ACC112 (cell line): ENCODE measurements around the gene EGFR.
A peak's percentile ranks its signal among the peaks of the same experiment; 100 is the strongest.

Experiments
- H2AFZ ChIP-seq: fragments of 200-600 bp; sonication (generic); one replicate; pipeline ENCODE4 v1.6.0; 2017; ENCODE audit warnings: antibody characterized with exemption, low read length; ENCODE audit not compliant: unreplicated experiment
- H3K27ac ChIP-seq: fragments of 200-600 bp; sonication (generic); 2 replicates; pipeline ENCODE4 v1.5.1; 2014; ENCODE audit warnings: low read depth, mild to moderate bottlenecking, antibody characterized with exemption, low read length, moderate library complexity
- H3K27me3 ChIP-seq: fragments of 200-600 bp; sonication (generic); 2 replicates; pipeline ENCODE4 v1.6.1; 2014; ENCODE audit warnings: mild to moderate bottlenecking, antibody characterized with exemption, low read length, moderate library complexity, mixed read lengths; ENCODE audit not compliant: insufficient read depth
- H3K36me3 ChIP-seq: fragments of 200-600 bp; sonication (generic); 2 replicates; pipeline ENCODE4 v1.6.1; 2016; ENCODE audit warnings: mild to moderate bottlenecking, antibody characterized with exemption, low read length, moderate library complexity, mixed read lengths; ENCODE audit not compliant: insufficient read depth
- H3K4me1 ChIP-seq: fragments of 200-600 bp; sonication (generic); one replicate; pipeline ENCODE4 v1.6.1; 2016; ENCODE audit warnings: low read length, mixed read lengths; ENCODE audit not compliant: insufficient read depth, unreplicated experiment, control insufficient read depth
- H3K4me3 ChIP-seq: fragments of 200-600 bp; sonication (generic); 2 replicates; pipeline ENCODE4 v1.5.1; 2014; ENCODE audit warnings: mild to moderate bottlenecking, low read depth, low read length
- H3K79me2 ChIP-seq: fragments of 200-600 bp; sonication (generic); one replicate; pipeline ENCODE4 v1.6.0; 2016; ENCODE audit warnings: low read length; ENCODE audit not compliant: control insufficient read depth, unreplicated experiment, insufficient read depth

Gene EGFR

GRCh38 chr7:55061726-55062499 is 43.1 kb downstream of the EGFR start:
- peak overlapping the region; percentile 97 for H3K27ac ChIP-seq
- no peaks in the 10 kb centered on the region for H3K36me3 ChIP-seq
- peaks cover 68% of the 10 kb centered on the region for H3K79me2 ChIP-seq
- H3K4me3 ChIP-seq, result no peak overlapping the region
- H3K27me3 ChIP-seq, result no peaks in the 10 kb centered on the region
- peaks cover 83% of the 10 kb centered on the region for H3K4me1 ChIP-seq
- no peak overlapping the region for H2AFZ ChIP-seq

GRCh38 chr7:55063061-55063460 is 44.2 kb downstream of the EGFR start:
- Histone ChIP-seq H3K27ac (peak overlapping the region; percentile 97), H3K4me3 (no peak overlapping the region), H3K36me3 (0 out of 2 replicates have a peak, but pooled peaks cover 7% of the 10 kb centered on the region), H3K27me3 (no peaks in the 10 kb centered on the region), H3K4me1 (peaks cover 81% of the 10 kb centered on the region), H2AFZ (no peak overlapping the region), H3K79me2 (peaks cover 70% of the 10 kb centered on the region)

- Histone ChIP-seq H3K79me2 (peaks cover 70% of the 10 kb centered on the region), H3K36me3 (0 out of 2 replicates have a peak, but pooled peaks cover 7% of the 10 kb centered on the region), H2AFZ (no peak overlapping the region), H3K4me1 (peaks cover 87% of the 10 kb centered on the region), H3K4me3 (no peak overlapping the region), H3K27me3 (no peaks in the 10 kb centered on the region), H3K27ac (peak overlapping the region; percentile 97)
Observed at GRCh38 chr7:55063633-55064032, 44.8 kb downstream of the EGFR start.

GRCh38 chr7:55065079-55065478 is 46.3 kb downstream of the EGFR start:
- peak overlapping the region; percentile 97 for H3K27ac ChIP-seq
- H3K4me1 ChIP-seq, result peaks cover 92% of the 10 kb centered on the region
- H3K79me2 ChIP-seq, result peaks cover 70% of the 10 kb centered on the region
- peak overlapping the region; percentile 64 for H3K4me3 ChIP-seq
- H2AFZ ChIP-seq, result no peak overlapping the region
- H3K27me3 ChIP-seq, result no peaks in the 10 kb centered on the region
- H3K36me3 ChIP-seq, result peaks cover 7% of the 10 kb centered on the region; the same call in 1 of the 2 replicates

GRCh38 chr7:55065511-55066229 is 46.9 kb downstream of the EGFR start:
- Histone ChIP-seq H2AFZ (no peak overlapping the region), H3K79me2 (peaks cover 70% of the 10 kb centered on the region), H3K4me1 (peaks cover 92% of the 10 kb centered on the region), H3K4me3 (peak overlapping the region; percentile 64), H3K27me3 (no peaks in the 10 kb centered on the region), H3K27ac (peak overlapping the region; percentile 97), H3K36me3 (peaks cover 10% of the 10 kb centered on the region; the same call in 1 of the 2 replicates)

GRCh38 chr7:55066524-55066923 is 47.7 kb downstream of the EGFR start:
- peaks cover 91% of the 10 kb centered on the region for H3K4me1 ChIP-seq
- no peaks in the 10 kb centered on the region for H3K27me3 ChIP-seq
- peaks cover 70% of the 10 kb centered on the region for H3K79me2 ChIP-seq
- H2AFZ ChIP-seq, result no peak overlapping the region
- H3K4me3 ChIP-seq, result peak overlapping the region; percentile 64
- H3K36me3 ChIP-seq, result peaks cover 10% of the 10 kb centered on the region; the same call in 1 of the 2 replicates
- H3K27ac ChIP-seq, result peak overlapping the region; percentile 97

GRCh38 chr7:55066938-55067337 is 48.1 kb downstream of the EGFR start:
- Histone ChIP-seq H3K4me1 (peaks cover 91% of the 10 kb centered on the region), H2AFZ (no peak overlapping the region), H3K27me3 (no peaks in the 10 kb centered on the region), H3K79me2 (peaks cover 69% of the 10 kb centered on the region), H3K36me3 (peaks cover 10% of the 10 kb centered on the region; the same call in 1 of the 2 replicates), H3K27ac (peak overlapping the region; percentile 97), H3K4me3 (peak overlapping the region; percentile 64)

- peaks cover 68% of the 10 kb centered on the region for H3K79me2 ChIP-seq
- peaks cover 91% of the 10 kb centered on the region for H3K4me1 ChIP-seq
- H3K4me3 ChIP-seq, result no peak overlapping the region
- no peaks in the 10 kb centered on the region for H3K27me3 ChIP-seq
- H2AFZ ChIP-seq, result no peak overlapping the region
- H3K27ac ChIP-seq, result peak overlapping the region; percentile 97; the same call in 1 of the 2 replicates
- H3K36me3 ChIP-seq, result peaks cover 10% of the 10 kb centered on the region; the same call in 1 of the 2 replicates
Observed at GRCh38 chr7:55067748-55068147, 48.9 kb downstream of the EGFR start.

GRCh38 chr7:55069271-55069792 is 50.5 kb downstream of the EGFR start:
- H3K36me3 ChIP-seq, result peaks cover 10% of the 10 kb centered on the region; the same call in 1 of the 2 replicates
- peaks cover 69% of the 10 kb centered on the region for H3K79me2 ChIP-seq
- H2AFZ ChIP-seq, result no peak overlapping the region
- no peak overlapping the region for H3K4me3 ChIP-seq
- no peaks in the 10 kb centered on the region for H3K27me3 ChIP-seq
- H3K27ac ChIP-seq, result peak overlapping the region; percentile 97; the same call in 1 of the 2 replicates
- peaks cover 86% of the 10 kb centered on the region for H3K4me1 ChIP-seq

GRCh38 chr7:55070271-55070743 is 51.5 kb downstream of the EGFR start:
- peaks cover 10% of the 10 kb centered on the region; the same call in 1 of the 2 replicates for H3K36me3 ChIP-seq
- H3K4me3 ChIP-seq, result no peak overlapping the region
- H2AFZ ChIP-seq, result no peak overlapping the region
- H3K4me1 ChIP-seq, result peaks cover 88% of the 10 kb centered on the region
- H3K27ac ChIP-seq, result peak overlapping the region; percentile 97
- no peaks in the 10 kb centered on the region for H3K27me3 ChIP-seq
- peaks cover 75% of the 10 kb centered on the region for H3K79me2 ChIP-seq
